Neuronal stem cell (in vitro differentiated cells): ENCODE results near the gene MPHOSPH8.

Source experiments
- DNase-seq: peaks from one replicate; pipeline ENCODE4 v3.0.0-alpha.2; 2013; ENCODE audit warnings: low spot score
- H2AFZ ChIP-seq: one replicate; pipeline ENCODE4 v1.6.1; 2013; ENCODE audit warnings: mild to moderate bottlenecking, low read length, inconsistent platforms
- H2AK5ac ChIP-seq: 2 replicates; pipeline ENCODE4 v1.6.1; 2013; ENCODE audit warnings: low read depth, mild to moderate bottlenecking, inconsistent platforms, low read length, moderate library complexity, mixed read lengths
- H2BK120ac ChIP-seq: 2 replicates; pipeline ENCODE4 v1.6.1; 2013; ENCODE audit warnings: low read depth, mild to moderate bottlenecking, inconsistent platforms, low read length, moderate library complexity, mixed read lengths
- H2BK12ac ChIP-seq: one replicate; pipeline ENCODE4 v1.6.1; 2013; ENCODE audit warnings: low read length, inconsistent platforms
- H2BK15ac ChIP-seq: 2 replicates; pipeline ENCODE4 v1.6.1; 2013; ENCODE audit warnings: mild to moderate bottlenecking, low read length, inconsistent platforms, mixed read lengths
- H2BK5ac ChIP-seq: one replicate; pipeline ENCODE4 v1.6.1; 2013; ENCODE audit warnings: inconsistent platforms, mild to moderate bottlenecking, low read length, moderate library complexity
- H3K14ac ChIP-seq: one replicate; pipeline ENCODE4 v1.6.1; 2013; ENCODE audit warnings: low read length, inconsistent platforms
- H3K18ac ChIP-seq: 2 replicates; pipeline ENCODE4 v1.6.1; 2013; ENCODE audit warnings: low read length, inconsistent platforms
- H3K23ac ChIP-seq: 2 replicates; pipeline ENCODE4 v1.6.1; 2013; ENCODE audit warnings: low read depth, mild to moderate bottlenecking, mixed read lengths, low read length, inconsistent platforms; ENCODE audit not compliant: poor library complexity
- H3K27ac ChIP-seq: replicated peaks from 3 replicates; pipeline ENCODE4 v1.5.1; 2013; ENCODE audit warnings: low read length, inconsistent platforms
- H3K27me3 ChIP-seq, 3 experiments: 2 replicates each; pipeline ENCODE4 v1.6.1; 2013; ENCODE audit warnings: low read length in 3 of 3, mild to moderate bottlenecking in 2 of 3, inconsistent platforms in 1 of 3, low read depth in 1 of 3, mixed read lengths in 1 of 3, moderate library complexity in 1 of 3; ENCODE audit not compliant: control insufficient read depth in 3 of 3, insufficient read depth in 3 of 3
- H3K36me3 ChIP-seq, 2 donors: replicated peaks in 1 of 2; 2 replicates each; pipeline ENCODE4 v1.6.1; 2013; ENCODE audit warnings: low read length in 2 of 2; ENCODE audit not compliant: control insufficient read depth in 2 of 2, insufficient read depth in 2 of 2
- H3K4ac ChIP-seq: 2 replicates; pipeline ENCODE4 v1.6.1; 2013; ENCODE audit warnings: inconsistent platforms, mild to moderate bottlenecking, low read length, moderate library complexity
- H3K4me1 ChIP-seq, 2 donors: 1 replicate in 1 of 2; 2 replicates in 1 of 2; pipeline ENCODE4 v1.6.1; 2013; ENCODE audit warnings: low read length in 2 of 2, low read depth in 1 of 2; ENCODE audit not compliant: control insufficient read depth in 2 of 2, insufficient read depth in 1 of 2
- H3K4me2 ChIP-seq: one replicate; pipeline ENCODE4 v1.6.1; 2013; ENCODE audit warnings: mild to moderate bottlenecking, low read length, inconsistent platforms; ENCODE audit not compliant: insufficient read depth, poor library complexity, severe bottlenecking
- H3K4me3 ChIP-seq, 2 donors: 2 replicates each; pipeline ENCODE4 v1.5.1; 2013; ENCODE audit warnings: low read length in 2 of 2, mild to moderate bottlenecking in 2 of 2, inconsistent platforms in 1 of 2, moderate library complexity in 1 of 2
- H3K79me1 ChIP-seq: one replicate; pipeline ENCODE4 v1.6.1; 2013; ENCODE audit warnings: low read depth, mild to moderate bottlenecking, inconsistent platforms, low read length, moderate library complexity
- H3K9ac ChIP-seq: one replicate; pipeline ENCODE4 v1.6.1; 2013; ENCODE audit warnings: mild to moderate bottlenecking, low read depth, low read length, inconsistent platforms; ENCODE audit not compliant: poor library complexity
- H3K9me3 ChIP-seq, 2 donors: replicated peaks in 1 of 2; 2 replicates each; pipeline versions ENCODE3 to v1.6.1; 2013; ENCODE audit warnings: low read length in 2 of 2, mild to moderate bottlenecking in 2 of 2, inconsistent platforms in 1 of 2, low read depth in 1 of 2, mixed read lengths in 1 of 2, moderate library complexity in 1 of 2; ENCODE audit not compliant: control insufficient read depth in 2 of 2, insufficient read depth in 1 of 2
- H4K8ac ChIP-seq: one replicate; pipeline ENCODE4 v1.6.1; 2013; ENCODE audit warnings: low read depth, mild to moderate bottlenecking, inconsistent platforms, low read length, moderate library complexity
- H4K91ac ChIP-seq: one replicate; pipeline ENCODE4 v1.6.1; 2013; ENCODE audit warnings: low read length, low read depth, mild to moderate bottlenecking, inconsistent platforms; ENCODE audit not compliant: poor library complexity
- WGBS, 2 donors: extraction: QIAGEN DNeasy Blood & Tissue Kit; methylation state at CpG; one replicate each; pipeline ENCODE4 v1.1.7; 2013; ENCODE audit warnings: missing lambda C conversion rate in 2 of 2, mixed read lengths in 1 of 2; ENCODE audit not compliant: insufficient read length in 2 of 2, insufficient replicate concordance in 1 of 2; ENCODE audit errors: extremely low coverage in 2 of 2; 5-methylcytosine and 5-hydroxymethylcytosine counted together

The MPHOSPH8 gene

GRCh38 chr13:19607523-19608078 is 25.9 kb upstream of the MPHOSPH8 start:
- no peaks in the 10 kb centered on the region for H3K79me1 ChIP-seq
- H2BK12ac ChIP-seq = no peak overlapping the region
- no peak overlapping the region for H2AK5ac ChIP-seq
- H2BK5ac ChIP-seq = no peak overlapping the region
- no peak overlapping the region for H2AFZ ChIP-seq
- no peak overlapping the region for H3K4ac ChIP-seq
- H3K27ac ChIP-seq = no peak overlapping the region
- H3K4me3 ChIP-seq = peak overlapping the region in 1 of 2 donors; percentile 30
- H3K4me1 ChIP-seq = peaks cover 0 to 2% of the 10 kb centered on the region in 2 donors
- H4K8ac ChIP-seq = no peak overlapping the region
- H2BK15ac ChIP-seq = no peak overlapping the region
- no peak overlapping the region for H3K9ac ChIP-seq
- no peak overlapping the region for H3K18ac ChIP-seq
- peaks cover 9 to 23% of the 10 kb centered on the region in 2 donors for H3K9me3 ChIP-seq
- no peak overlapping the region for H3K4me2 ChIP-seq
- H3K23ac ChIP-seq = no peak overlapping the region
- H3K14ac ChIP-seq = no peak overlapping the region
- no peak overlapping the region for H2BK120ac ChIP-seq
- peaks cover 0 to 15% of the 10 kb centered on the region in 2 donors for H3K36me3 ChIP-seq
- WGBS, 2 donors = no CpG with 5 or more reads among the region's 10 CpGs
- DNase-seq = no peak
- H3K27me3 ChIP-seq = peaks cover 0 to 3% (median 1%) of the 10 kb centered on the region in 3 experiments
- H4K91ac ChIP-seq = no peak overlapping the region

GRCh38 chr13:19618977-19619376 is 14.5 kb upstream of the MPHOSPH8 start:
- no peak overlapping the region for H2BK120ac ChIP-seq
- no peak overlapping the region for H3K23ac ChIP-seq
- no peaks in the 10 kb centered on the region for H3K4me1 ChIP-seq
- H4K91ac ChIP-seq = no peak overlapping the region
- H3K9me3 ChIP-seq = peaks cover 2 to 13% of the 10 kb centered on the region in 2 donors
- H4K8ac ChIP-seq = no peak overlapping the region
- no peak for DNase-seq
- no peak overlapping the region for H3K4me3 ChIP-seq
- no peak overlapping the region for H3K27ac ChIP-seq
- no peaks in the 10 kb centered on the region for H3K27me3 ChIP-seq
- H2BK15ac ChIP-seq = no peak overlapping the region
- no peaks in the 10 kb centered on the region for H3K36me3 ChIP-seq
- H3K4me2 ChIP-seq = no peak overlapping the region
- H3K18ac ChIP-seq = no peak overlapping the region
- H2BK12ac ChIP-seq = no peak overlapping the region
- no peak overlapping the region for H2AK5ac ChIP-seq
- H3K9ac ChIP-seq = no peak overlapping the region
- no peaks in the 10 kb centered on the region for H3K79me1 ChIP-seq
- H2BK5ac ChIP-seq = no peak overlapping the region
- H2AFZ ChIP-seq = no peak overlapping the region
- H3K4ac ChIP-seq = no peak overlapping the region
- no CpG with 5 or more reads among the region's 4 CpGs for WGBS, 2 donors
- no peak overlapping the region for H3K14ac ChIP-seq

GRCh38 chr13:19622193-19622592 is 11.3 kb upstream of the MPHOSPH8 start:
- H2BK5ac ChIP-seq = no peak overlapping the region
- WGBS, 2 donors = no CpG with 5 or more reads among the region's 3 CpGs
- no peak overlapping the region for H2BK120ac ChIP-seq
- peaks cover 2 to 13% of the 10 kb centered on the region in 2 donors for H3K9me3 ChIP-seq
- no peaks in the 10 kb centered on the region for H3K4me1 ChIP-seq
- no peak overlapping the region for H3K18ac ChIP-seq
- DNase-seq = no peak
- no peak overlapping the region for H3K4me2 ChIP-seq
- H2AFZ ChIP-seq = no peak overlapping the region
- no peaks in the 10 kb centered on the region for H3K36me3 ChIP-seq
- no peak overlapping the region for H3K9ac ChIP-seq
- H3K27me3 ChIP-seq = no peaks in the 10 kb centered on the region
- no peak overlapping the region for H2AK5ac ChIP-seq
- no peak overlapping the region for H4K91ac ChIP-seq
- no peak overlapping the region for H3K4ac ChIP-seq
- H3K4me3 ChIP-seq = no peak overlapping the region
- H3K79me1 ChIP-seq = no peaks in the 10 kb centered on the region
- no peak overlapping the region for H3K14ac ChIP-seq
- no peak overlapping the region for H3K27ac ChIP-seq
- no peak overlapping the region for H2BK12ac ChIP-seq
- H2BK15ac ChIP-seq = no peak overlapping the region
- H4K8ac ChIP-seq = no peak overlapping the region
- no peak overlapping the region for H3K23ac ChIP-seq

GRCh38 chr13:19624265-19624664 is 9.2 kb upstream of the MPHOSPH8 start:
- WGBS, 2 donors = no CpG with 5 or more reads among the region's 2 CpGs
- H2BK12ac ChIP-seq = no peak overlapping the region
- no peak overlapping the region for H3K18ac ChIP-seq

More at GRCh38 chr13:19624265-19624664, 9.2 kb upstream of the MPHOSPH8 start:
- Histone ChIP-seq H3K14ac (no peak overlapping the region), H3K4ac (no peak overlapping the region), H3K27me3 (no peaks in the 10 kb centered on the region), H3K79me1 (no peaks in the 10 kb centered on the region), H4K8ac (no peak overlapping the region), H2BK15ac (no peak overlapping the region), H3K36me3 (no peaks in the 10 kb centered on the region), H2AK5ac (no peak overlapping the region), H2BK120ac (no peak overlapping the region), H3K9me3 (no peaks in the 10 kb centered on the region), H2BK5ac (no peak overlapping the region), H3K4me2 (no peak overlapping the region), H2AFZ (no peak overlapping the region), H3K23ac (no peak overlapping the region), H4K91ac (no peak overlapping the region), H3K9ac (no peak overlapping the region), H3K4me3 (no peak overlapping the region), H3K27ac (no peak overlapping the region), H3K4me1 (no peaks in the 10 kb centered on the region)
- DNase-seq = no peak
